Amygdala (tissue), 56 donors: ENCODE results near the gene TUBB4A.

Source experiments
- DNase-seq, 56 donors: peaks; one replicate each; lab custom pipeline; 2025; lab: John Stamatoyannopoulos, UW

Gene TUBB4A

DNA sequence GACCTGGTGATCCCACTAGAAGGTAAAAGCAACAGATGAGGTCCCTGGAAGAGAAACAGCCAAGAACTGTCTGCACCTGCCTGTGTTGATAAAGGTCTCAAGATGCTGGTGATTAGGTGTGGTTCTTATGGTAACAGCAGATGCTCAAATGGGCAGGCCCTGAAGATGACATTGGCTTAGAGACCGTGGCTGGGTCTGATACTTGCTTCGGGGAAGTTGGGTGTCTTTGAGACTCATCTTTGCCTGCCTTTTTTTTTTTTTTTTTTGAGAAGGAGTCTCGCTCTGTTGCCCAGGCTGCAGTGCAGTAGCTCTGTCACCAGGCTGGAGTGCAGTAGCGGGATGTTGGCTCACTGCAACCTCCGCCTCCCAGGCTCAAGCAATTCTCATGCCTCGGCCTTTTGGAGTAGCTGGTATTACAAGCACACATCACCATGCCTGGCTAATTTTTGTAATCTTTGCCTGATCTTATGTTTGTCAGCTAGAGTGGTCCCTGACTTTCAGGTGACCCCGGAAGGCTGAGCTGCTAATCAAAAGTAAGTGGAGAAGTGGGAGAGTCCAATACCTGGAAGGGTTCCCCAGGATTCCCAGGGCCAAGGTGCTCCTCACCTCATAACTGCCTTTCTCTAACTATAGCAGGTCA lies 50.4 kb downstream of the TUBB4A start:
- no peak for DNase-seq

DNA sequence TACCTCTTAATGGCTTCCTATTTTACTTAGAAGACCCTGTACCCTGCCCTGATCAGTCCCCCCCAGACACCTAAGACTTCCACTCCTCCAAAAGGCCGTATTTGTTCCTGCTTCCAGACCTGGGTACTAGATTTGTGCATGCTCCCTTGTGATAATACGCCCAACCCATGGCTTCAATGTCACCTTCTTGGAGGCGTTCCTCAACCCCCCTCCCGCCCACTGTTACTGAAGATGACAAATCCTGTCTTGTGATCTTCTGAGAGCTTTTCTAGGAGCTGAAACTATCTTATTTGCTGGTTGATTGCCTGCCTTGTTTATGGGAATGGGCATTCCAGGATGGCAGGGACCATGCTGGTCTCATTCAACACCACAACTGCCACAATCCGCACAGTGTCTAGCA lies 51.9 kb downstream of the TUBB4A start:
- DNase-seq, result no peak

DNA sequence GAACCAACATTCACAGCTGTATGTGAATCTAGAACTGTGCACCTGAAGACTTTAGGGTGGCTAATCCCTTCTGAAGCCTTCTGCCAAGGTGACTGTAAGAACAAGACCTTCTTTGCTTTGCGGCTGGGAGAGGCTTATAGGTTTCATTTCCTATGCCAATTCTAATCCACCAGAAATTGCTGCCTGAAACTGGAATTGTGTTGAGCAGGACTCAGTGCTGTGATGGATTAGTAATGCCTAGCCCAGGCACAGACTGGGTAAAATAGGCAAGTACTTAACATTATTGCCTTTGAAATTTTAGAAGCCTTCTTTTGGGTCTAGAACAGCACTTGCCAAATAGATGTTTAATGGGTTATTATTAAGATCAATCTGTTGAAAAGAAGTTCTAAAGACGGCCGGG lies 54.1 kb downstream of the TUBB4A start:
- no peak for DNase-seq

DNA sequence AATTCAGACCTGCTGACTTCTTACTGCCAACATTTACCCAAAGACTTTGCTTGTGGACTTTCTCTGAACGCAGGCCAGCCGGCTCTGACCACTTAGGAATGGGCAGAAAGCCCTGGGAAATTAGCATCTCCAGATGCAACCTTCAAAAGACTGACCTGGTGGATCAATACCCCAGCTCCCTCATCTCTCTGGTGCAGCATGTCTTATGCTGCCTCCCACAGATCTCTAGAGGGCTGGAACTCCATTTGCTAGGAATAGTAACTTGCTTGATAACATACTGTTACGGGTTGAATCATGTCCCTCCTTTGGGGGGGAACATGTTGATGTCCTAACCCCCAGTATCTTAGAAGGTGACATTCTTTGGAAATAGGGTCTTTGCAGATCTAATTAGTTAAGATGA lies 55.7 kb downstream of the TUBB4A start:
- no peak for DNase-seq
